ENCODE measurements around the gene SNX17. TPM values are rescaled to one million over a fixed set of nuclear protein-coding genes. Genes with fewer than 3 reads are reported as not detected.

The SNX17 gene
- total RNA-seq, 1 experiment from 2014 or later = 116 TPM

DNA sequence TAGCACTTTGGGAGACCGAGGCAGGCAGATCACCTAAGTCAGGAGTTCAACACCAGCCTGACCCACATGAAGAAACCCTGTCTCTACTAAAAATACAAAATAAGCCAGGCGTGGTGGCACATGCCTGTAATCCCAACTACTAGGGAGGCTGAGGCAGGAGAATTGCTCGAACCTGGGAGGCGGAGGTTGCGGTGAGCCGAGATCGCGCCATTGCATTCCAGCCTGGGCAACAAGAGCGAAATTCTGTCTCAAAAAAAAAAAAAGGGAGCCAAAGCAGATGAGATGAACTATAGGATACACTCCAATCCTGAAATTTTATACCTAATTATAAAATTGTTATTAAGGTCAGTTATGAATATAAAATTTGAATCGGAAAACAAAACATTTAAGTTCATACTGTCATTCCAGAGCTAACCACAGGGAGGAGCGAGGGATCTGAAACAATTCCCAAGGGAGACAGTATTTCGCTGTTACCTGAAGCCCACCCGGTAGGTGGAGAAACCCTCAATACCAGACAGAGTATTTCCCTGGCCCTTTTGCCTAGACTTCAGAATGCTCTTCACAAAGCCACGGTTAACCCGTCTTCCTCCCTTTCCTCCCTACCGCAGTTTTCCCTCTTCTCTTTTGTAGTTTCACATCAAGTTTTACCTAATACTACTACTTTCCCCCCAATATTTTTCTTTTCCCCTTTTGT, 37.5 kb downstream of the SNX17 start:
- peaks cover 16% of the 10 kb centered on the region for H3K4me1 ChIP-seq (ENCODE audit: control insufficient read depth, insufficient read depth, low read length)
- no peaks in the 10 kb centered on the region for H3K9me3 ChIP-seq (ENCODE audit: control insufficient read depth, insufficient read depth, low read depth, low read length)
- H3K27ac ChIP-seq (ENCODE audit: low read length) = peak overlapping the region; percentile 87
- ChIA-PET CTCF (interaction anchor here (0.7 to 1.3 kb wide), 2 partner anchors 48 to 254 kb away, joined by 3 to 4 read pairs; no protein-coding TSS in a partner anchor), POLR2A (interaction anchor here (0.7 kb wide), 1 partner anchor 80 kb away, joined by 5 read pairs; no protein-coding TSS in a partner anchor)
- TF ChIP-seq, protein P1, sequence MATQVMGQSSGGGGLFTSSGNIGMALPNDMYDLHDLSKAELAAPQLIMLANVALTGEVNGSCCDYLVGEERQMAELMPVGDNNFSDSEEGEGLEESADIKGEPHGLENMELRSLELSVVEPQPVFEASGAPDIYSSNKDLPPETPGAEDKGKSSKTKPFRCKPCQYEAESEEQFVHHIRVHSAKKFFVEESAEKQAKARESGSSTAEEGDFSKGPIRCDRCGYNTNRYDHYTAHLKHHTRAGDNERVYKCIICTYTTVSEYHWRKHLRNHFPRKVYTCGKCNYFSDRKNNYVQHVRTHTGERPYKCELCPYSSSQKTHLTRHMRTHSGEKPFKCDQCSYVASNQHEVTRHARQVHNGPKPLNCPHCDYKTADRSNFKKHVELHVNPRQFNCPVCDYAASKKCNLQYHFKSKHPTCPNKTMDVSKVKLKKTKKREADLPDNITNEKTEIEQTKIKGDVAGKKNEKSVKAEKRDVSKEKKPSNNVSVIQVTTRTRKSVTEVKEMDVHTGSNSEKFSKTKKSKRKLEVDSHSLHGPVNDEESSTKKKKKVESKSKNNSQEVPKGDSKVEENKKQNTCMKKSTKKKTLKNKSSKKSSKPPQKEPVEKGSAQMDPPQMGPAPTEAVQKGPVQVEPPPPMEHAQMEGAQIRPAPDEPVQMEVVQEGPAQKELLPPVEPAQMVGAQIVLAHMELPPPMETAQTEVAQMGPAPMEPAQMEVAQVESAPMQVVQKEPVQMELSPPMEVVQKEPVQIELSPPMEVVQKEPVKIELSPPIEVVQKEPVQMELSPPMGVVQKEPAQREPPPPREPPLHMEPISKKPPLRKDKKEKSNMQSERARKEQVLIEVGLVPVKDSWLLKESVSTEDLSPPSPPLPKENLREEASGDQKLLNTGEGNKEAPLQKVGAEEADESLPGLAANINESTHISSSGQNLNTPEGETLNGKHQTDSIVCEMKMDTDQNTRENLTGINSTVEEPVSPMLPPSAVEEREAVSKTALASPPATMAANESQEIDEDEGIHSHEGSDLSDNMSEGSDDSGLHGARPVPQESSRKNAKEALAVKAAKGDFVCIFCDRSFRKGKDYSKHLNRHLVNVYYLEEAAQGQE (IDR thresholded peaks at IDR 0.05; ENCODE audit: insufficient read depth in 1 of 2, low read depth in 2 of 2, low read length in 1 of 2) = no peak
- TF ChIP-seq POLR2AphosphoS5 (IDR thresholded peaks at IDR 0.05; ENCODE audit: low read depth, low read length) (no peak), TCF7L2 (IDR thresholded peaks at IDR 0.05; ENCODE audit: low read depth, low read length) (no peak), SIN3A (IDR thresholded peaks at IDR 0.05; ENCODE audit: borderline replicate concordance, insufficient read depth, low read depth, low read length) (no peak)
- TF ChIP-seq, protein P2, sequence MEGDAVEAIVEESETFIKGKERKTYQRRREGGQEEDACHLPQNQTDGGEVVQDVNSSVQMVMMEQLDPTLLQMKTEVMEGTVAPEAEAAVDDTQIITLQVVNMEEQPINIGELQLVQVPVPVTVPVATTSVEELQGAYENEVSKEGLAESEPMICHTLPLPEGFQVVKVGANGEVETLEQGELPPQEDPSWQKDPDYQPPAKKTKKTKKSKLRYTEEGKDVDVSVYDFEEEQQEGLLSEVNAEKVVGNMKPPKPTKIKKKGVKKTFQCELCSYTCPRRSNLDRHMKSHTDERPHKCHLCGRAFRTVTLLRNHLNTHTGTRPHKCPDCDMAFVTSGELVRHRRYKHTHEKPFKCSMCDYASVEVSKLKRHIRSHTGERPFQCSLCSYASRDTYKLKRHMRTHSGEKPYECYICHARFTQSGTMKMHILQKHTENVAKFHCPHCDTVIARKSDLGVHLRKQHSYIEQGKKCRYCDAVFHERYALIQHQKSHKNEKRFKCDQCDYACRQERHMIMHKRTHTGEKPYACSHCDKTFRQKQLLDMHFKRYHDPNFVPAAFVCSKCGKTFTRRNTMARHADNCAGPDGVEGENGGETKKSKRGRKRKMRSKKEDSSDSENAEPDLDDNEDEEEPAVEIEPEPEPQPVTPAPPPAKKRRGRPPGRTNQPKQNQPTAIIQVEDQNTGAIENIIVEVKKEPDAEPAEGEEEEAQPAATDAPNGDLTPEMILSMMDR (IDR thresholded peaks at IDR 0.05) = peak; percentile 80
- TSS peak; percentile 88 for BruUV-seq (replicated peaks)
- in situ Hi-C loops (cut with HindIII; ENCODE audit: low pct_unique_long_range_greater_than_20kb, low sequenced_read_pairs) = no loop called here
- no peak for DNase-seq (ENCODE audit: low read depth, low spot score)
- H3K27me3 ChIP-seq (ENCODE audit: control insufficient read depth, insufficient read depth, low read length) = no peaks in the 10 kb centered on the region
- no peak for ATAC-seq
- H3K36me3 ChIP-seq (ENCODE audit: control insufficient read depth, insufficient read depth, low read length) = peaks cover 8% of the 10 kb centered on the region
- intact Hi-C loops (cut with micrococcal nuclease; ENCODE audit: unreplicated experiment) = loop anchor here (5.0 kb wide), 1 partner anchor 219 kb away; the partner anchor contains the start of genes CCDC121 and GPN1
- peak overlapping the region; percentile 93 to 96 for H3K4me3 ChIP-seq (ENCODE audit: low read depth in 2 of 2, low read length in 2 of 2)

DNA sequence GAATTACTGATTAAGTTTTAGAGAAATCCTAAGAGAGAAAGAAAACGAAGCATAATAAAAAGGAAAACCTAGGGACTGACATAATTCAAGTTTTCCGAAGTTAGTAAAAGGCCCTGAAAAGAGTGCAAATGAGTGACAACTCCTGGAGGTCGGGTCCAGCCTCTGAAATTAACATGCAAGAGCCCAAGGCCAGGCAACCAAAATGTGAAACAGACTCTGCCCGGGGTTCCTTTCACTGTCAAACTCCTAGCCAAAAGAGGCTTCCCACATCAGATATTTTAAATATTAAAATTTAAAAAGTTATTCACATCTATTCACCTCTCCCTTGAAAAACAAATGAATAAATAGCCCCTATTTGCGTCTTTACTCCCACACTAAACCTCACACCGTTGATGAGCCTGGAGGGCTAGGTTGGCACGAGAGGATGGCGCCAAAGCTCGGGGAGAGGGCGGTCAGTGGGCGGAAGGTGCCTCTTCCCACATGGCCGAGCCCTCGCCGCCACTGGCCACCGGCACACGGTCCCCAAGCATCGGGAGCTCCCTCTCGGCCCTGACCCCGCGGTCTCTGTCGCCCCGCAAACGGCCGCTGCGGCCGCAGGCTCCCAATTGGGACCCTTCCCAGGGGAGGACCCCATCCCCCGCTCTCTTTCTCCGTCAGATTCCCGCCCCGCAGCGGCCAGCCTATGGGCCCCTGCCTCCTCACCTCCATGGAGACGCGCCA, 38.3 kb downstream of the SNX17 start:
- DNase-seq (ENCODE audit: low read depth, low spot score) = no peak
- peak; percentile 70 for ATAC-seq
- TF ChIP-seq POLR2AphosphoS5 (IDR thresholded peaks at IDR 0.05; ENCODE audit: low read depth, low read length) = no peak
- TF ChIP-seq, protein P1 (IDR thresholded peaks at IDR 0.05; ENCODE audit: insufficient read depth in 1 of 2, low read depth in 2 of 2, low read length in 1 of 2) = no peak
- TF ChIP-seq, protein P2 (IDR thresholded peaks at IDR 0.05) = no peak
- no peak for TF ChIP-seq SIN3A (IDR thresholded peaks at IDR 0.05; ENCODE audit: borderline replicate concordance, insufficient read depth, low read depth, low read length)
- TF ChIP-seq TCF7L2 (IDR thresholded peaks at IDR 0.05; ENCODE audit: low read depth, low read length) = no peak
- peak overlapping the region; percentile 93 to 96 for H3K4me3 ChIP-seq (ENCODE audit: low read depth in 2 of 2, low read length in 2 of 2)
- H3K27me3 ChIP-seq (ENCODE audit: control insufficient read depth, insufficient read depth, low read length) = no peaks in the 10 kb centered on the region
- peak overlapping the region; percentile 87 for H3K27ac ChIP-seq (ENCODE audit: low read length)
- BruUV-seq (replicated peaks) = no TSS peak
- intact Hi-C loops (cut with micrococcal nuclease; ENCODE audit: unreplicated experiment) = loop anchor here (5.0 kb wide), 1 partner anchor 219 kb away; the partner anchor contains the start of genes CCDC121 and GPN1
- H3K4me1 ChIP-seq (ENCODE audit: control insufficient read depth, insufficient read depth, low read length) = peaks cover 16% of the 10 kb centered on the region
- H3K9me3 ChIP-seq (ENCODE audit: control insufficient read depth, insufficient read depth, low read depth, low read length) = no peaks in the 10 kb centered on the region
- CTCF ChIA-PET = interaction anchor here (0.6 to 0.7 kb wide), 3 partner anchors 96 to 275 kb away, joined by 3 to 4 read pairs (median 4); no protein-coding TSS in a partner anchor
- in situ Hi-C loops (cut with HindIII; ENCODE audit: low pct_unique_long_range_greater_than_20kb, low sequenced_read_pairs) = no loop called here
- POLR2A ChIA-PET = interaction anchor here (0.7 to 1.0 kb wide), 3 partner anchors 27 to 79 kb away, joined by 4 to 5 read pairs (median 5); no protein-coding TSS in a partner anchor
- H3K36me3 ChIP-seq (ENCODE audit: control insufficient read depth, insufficient read depth, low read length) = peaks cover 8% of the 10 kb centered on the region
